ENCODE measurements around the gene KCNK3.
A peak's percentile ranks its signal among the peaks of the same experiment; 100 is the strongest.

The KCNK3 gene

GRCh38 chr2:26649322-26649721 is 43.2 kb upstream of the KCNK3 start:
- DNase-seq (ENCODE audit: low read depth), result peak; percentile 16
- no peak overlapping the region for H3K4me3 ChIP-seq (ENCODE audit: low read length)
- TF ChIP-seq CTCF (conservative IDR thresholded peaks at IDR 0.05; ENCODE audit: low read length), result no peak

- TF ChIP-seq CTCF (conservative IDR thresholded peaks at IDR 0.05; ENCODE audit: low read length), result no peak
- no peak overlapping the region for H3K4me3 ChIP-seq (ENCODE audit: low read length)
- no peak for DNase-seq (ENCODE audit: low read depth)
Observed at GRCh38 chr2:26649992-26650712, 42.4 kb upstream of the KCNK3 start.

- no peak for DNase-seq (ENCODE audit: low read depth)
- no peak overlapping the region for H3K4me3 ChIP-seq (ENCODE audit: low read length)
- TF ChIP-seq CTCF (conservative IDR thresholded peaks at IDR 0.05; ENCODE audit: low read length), result no peak
Observed at GRCh38 chr2:26650713-26651469, 41.6 kb upstream of the KCNK3 start.

- no peak for DNase-seq (ENCODE audit: low read depth)
- no peak for TF ChIP-seq CTCF (conservative IDR thresholded peaks at IDR 0.05; ENCODE audit: low read length)
- no peak overlapping the region for H3K4me3 ChIP-seq (ENCODE audit: low read length)
Observed at GRCh38 chr2:26651470-26651771, 41.1 kb upstream of the KCNK3 start.

GRCh38 chr2:26651799-26652198 is 40.7 kb upstream of the KCNK3 start:
- no peak for DNase-seq (ENCODE audit: low read depth)
- TF ChIP-seq CTCF (conservative IDR thresholded peaks at IDR 0.05; ENCODE audit: low read length), result no peak
- H3K4me3 ChIP-seq (ENCODE audit: low read length), result no peak overlapping the region

- peak; percentile 68 for DNase-seq (ENCODE audit: low read depth)
- H3K4me3 ChIP-seq (ENCODE audit: low read length), result no peak overlapping the region
- no peak for TF ChIP-seq CTCF (conservative IDR thresholded peaks at IDR 0.05; ENCODE audit: low read length)
Observed at GRCh38 chr2:26652361-26653041, 40.0 kb upstream of the KCNK3 start.
